IPS DF 6.9 (cell line): ENCODE data around the gene ACAP3.

Experiments
- DNase-seq: peaks from one replicate; pipeline ENCODE4 v3.0.0-alpha.2; 2013; ENCODE audit warnings: low read depth, low spot score
- H3K27ac ChIP-seq: one replicate; pipeline ENCODE4 v1.5.1; 2013; ENCODE audit warnings: low read length, control low read depth
- H3K27me3 ChIP-seq: 2 replicates; pipeline ENCODE4 v1.6.1; 2013; ENCODE audit warnings: mild to moderate bottlenecking, low read length; ENCODE audit not compliant: control insufficient read depth, insufficient read depth
- H3K36me3 ChIP-seq: 2 replicates; pipeline ENCODE4 v1.6.1; 2013; ENCODE audit warnings: low read length; ENCODE audit not compliant: control insufficient read depth, insufficient read depth
- H3K4me1 ChIP-seq: 2 replicates; pipeline ENCODE4 v1.6.1; 2013; ENCODE audit warnings: low read length; ENCODE audit not compliant: control insufficient read depth, insufficient read depth
- H3K4me3 ChIP-seq: 2 replicates; pipeline ENCODE4 v1.5.1; 2013; ENCODE audit warnings: mild to moderate bottlenecking, low read length
- H3K9me3 ChIP-seq: 2 replicates; pipeline ENCODE4 v1.6.1; 2013; ENCODE audit warnings: low read length, inconsistent platforms; ENCODE audit not compliant: control insufficient read depth, insufficient read depth
- WGBS: extraction: QIAGEN DNeasy Blood & Tissue Kit; methylation state at CpG from one replicate; pipeline ENCODE4 v1.1.7; 2013; ENCODE audit warnings: mixed read lengths, missing lambda C conversion rate; ENCODE audit not compliant: insufficient read length, insufficient coverage; 5-methylcytosine and 5-hydroxymethylcytosine counted together

ACAP3 gene

DNA sequence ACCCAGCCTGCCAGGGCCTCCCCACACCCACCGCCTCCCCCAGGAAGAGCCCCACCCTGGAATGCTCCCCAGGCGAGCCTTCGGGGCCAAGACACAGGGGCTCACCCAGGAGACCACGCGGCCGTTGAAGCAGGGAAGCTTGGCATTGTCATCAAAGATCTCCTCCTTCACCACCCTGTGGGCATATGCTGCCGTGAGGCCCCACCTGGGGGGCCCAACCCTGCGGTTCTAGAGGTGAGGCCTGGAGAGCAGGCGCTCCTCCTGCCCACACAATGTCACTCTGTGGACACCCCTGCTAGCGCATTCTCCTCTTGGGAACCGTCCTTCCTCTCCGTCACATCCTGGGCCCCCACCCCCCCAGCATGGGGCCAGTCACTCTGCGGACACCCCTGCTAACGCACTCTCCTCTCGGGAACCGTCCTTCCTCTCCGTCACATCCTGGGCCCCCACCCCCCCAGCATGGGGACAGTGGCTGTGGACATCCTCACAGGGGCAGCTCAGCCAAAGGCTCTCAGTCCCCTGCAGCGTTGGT is 34.9 kb upstream of the ACAP3 start:
- H3K4me3 ChIP-seq: no peak overlapping the region
- no peak for DNase-seq
- H3K27ac ChIP-seq: no peak overlapping the region
- no CpG with 5 or more reads among the region's 18 CpGs for WGBS
- peaks cover 17% of the 10 kb centered on the region for H3K36me3 ChIP-seq
- no peaks in the 10 kb centered on the region for H3K9me3 ChIP-seq
- H3K27me3 ChIP-seq: no peaks in the 10 kb centered on the region
- H3K4me1 ChIP-seq: peaks cover under 1% of the 10 kb centered on the region

DNA sequence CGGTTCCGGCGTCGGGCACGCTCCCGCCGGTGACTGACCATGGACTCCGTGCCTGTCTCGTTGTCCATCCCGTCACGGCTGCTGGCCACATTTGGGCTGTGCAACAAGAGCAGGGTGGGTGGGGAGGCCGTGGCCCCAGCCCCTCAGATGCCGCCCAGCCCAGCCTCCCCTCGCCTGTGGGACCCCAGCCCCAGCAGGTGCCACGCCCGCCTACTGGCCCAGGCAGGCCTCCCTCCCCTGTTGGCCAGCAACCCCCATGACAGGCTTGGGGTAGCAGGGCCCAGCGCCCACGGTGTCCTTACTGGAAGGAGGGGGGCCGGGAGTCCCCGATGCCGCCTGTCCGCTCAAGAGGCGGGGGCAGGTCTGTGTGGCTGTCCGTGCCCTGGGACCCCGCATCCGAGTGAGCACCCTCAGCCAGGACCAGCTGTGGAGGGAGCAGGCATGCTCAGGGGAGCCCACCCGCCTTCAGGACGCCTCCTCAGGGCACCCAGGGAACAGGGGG is 34.4 kb upstream of the ACAP3 start:
- WGBS: no CpG with 5 or more reads among the region's 28 CpGs
- no peak overlapping the region for H3K27ac ChIP-seq

DNA sequence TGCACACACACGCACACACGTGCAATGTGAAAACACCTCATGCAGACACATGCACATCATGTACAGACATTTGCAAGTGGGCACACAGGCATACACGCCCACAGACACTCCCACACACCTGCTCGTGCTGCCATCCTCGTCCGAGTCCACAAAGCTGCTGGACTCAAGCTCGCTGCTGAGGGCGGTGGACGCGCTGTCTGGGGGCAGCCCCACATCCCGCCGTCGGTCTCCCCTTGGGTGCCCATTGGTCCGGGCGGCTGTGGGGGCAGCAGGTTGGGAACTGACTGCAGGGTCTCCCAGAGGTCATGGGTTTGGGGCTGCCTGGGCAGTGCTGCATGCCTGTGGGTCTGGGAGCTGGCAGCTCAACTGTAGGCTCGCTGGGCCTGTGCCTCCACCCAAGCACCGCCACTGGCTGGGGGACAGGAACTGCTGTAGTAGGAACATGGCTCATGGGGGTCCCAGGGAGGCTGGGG is 33.9 kb upstream of the ACAP3 start:
- Histone ChIP-seq H3K27ac (no peak overlapping the region), H3K4me1 (no peaks in the 10 kb centered on the region), H3K27me3 (no peaks in the 10 kb centered on the region), H3K36me3 (peaks cover 17% of the 10 kb centered on the region), H3K4me3 (no peak overlapping the region), H3K9me3 (no peaks in the 10 kb centered on the region)
- WGBS: no CpG with 5 or more reads among the region's 17 CpGs
- DNase-seq: no peak

More for the DNA sequence above, 34.4 kb upstream of the ACAP3 start:
- Histone ChIP-seq H3K27me3 (no peaks in the 10 kb centered on the region), H3K36me3 (peaks cover 17% of the 10 kb centered on the region), H3K9me3 (no peaks in the 10 kb centered on the region), H3K4me3 (no peak overlapping the region), H3K4me1 (no peaks in the 10 kb centered on the region)
- no peak for DNase-seq

GRCh38 chr1:1340791-1341548 is 33.2 kb upstream of the ACAP3 start:
- Histone ChIP-seq H3K9me3 (no peaks in the 10 kb centered on the region), H3K4me3 (no peak overlapping the region), H3K27me3 (no peaks in the 10 kb centered on the region), H3K36me3 (peaks cover 17% of the 10 kb centered on the region), H3K4me1 (no peaks in the 10 kb centered on the region), H3K27ac (no peak overlapping the region)
- WGBS: no CpG with 5 or more reads among the region's 36 CpGs
- no peak for DNase-seq

DNA sequence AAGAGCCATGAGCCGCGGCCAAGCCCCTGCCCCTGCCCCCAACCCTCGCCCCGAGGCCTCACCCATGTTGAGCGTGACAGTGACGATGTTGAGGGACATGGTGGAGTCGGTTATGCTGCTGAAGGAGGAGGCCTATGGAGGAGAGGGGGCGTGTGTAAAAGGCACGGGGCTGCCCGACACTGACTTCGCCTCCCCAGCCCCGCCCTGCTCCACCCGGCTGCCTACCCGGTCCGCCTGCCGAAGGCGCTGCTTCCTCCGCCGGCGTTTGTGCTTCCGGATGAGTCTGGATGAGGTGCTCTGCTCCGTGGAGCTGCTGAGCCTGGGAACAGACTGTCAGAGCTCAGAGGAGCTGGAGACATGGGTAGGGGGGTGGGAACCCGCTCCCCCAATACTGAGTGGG is 32.5 kb upstream of the ACAP3 start:
- DNase-seq: no peak
- H3K9me3 ChIP-seq: no peaks in the 10 kb centered on the region
- H3K36me3 ChIP-seq: peaks cover 24% of the 10 kb centered on the region
- no peak overlapping the region for H3K27ac ChIP-seq
- H3K4me3 ChIP-seq: no peak overlapping the region
- WGBS: no CpG with 5 or more reads among the region's 23 CpGs
- H3K4me1 ChIP-seq: no peaks in the 10 kb centered on the region
- no peaks in the 10 kb centered on the region for H3K27me3 ChIP-seq

DNA sequence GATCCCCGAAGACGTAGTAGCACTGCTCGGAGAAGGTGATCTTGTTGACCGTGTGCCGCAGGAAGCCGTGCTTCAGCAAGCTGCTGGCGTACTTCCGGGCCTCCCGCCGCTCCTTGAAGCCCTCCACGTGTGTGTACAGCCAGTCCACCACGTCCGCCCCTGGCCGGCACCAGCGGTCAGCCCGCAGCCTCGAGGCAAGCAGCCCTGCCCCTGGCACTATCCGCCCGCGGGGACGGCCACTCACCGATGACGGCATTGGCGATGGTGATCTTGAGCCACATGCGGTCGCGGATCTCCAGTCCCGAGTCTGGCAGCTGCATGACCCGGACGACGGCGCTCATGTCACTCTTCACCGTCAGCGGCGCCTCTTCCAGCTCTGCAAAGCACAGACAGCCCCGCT is 30.5 kb upstream of the ACAP3 start:
- DNase-seq: no peak
- Histone ChIP-seq H3K36me3 (peaks cover 24% of the 10 kb centered on the region), H3K27me3 (no peaks in the 10 kb centered on the region), H3K27ac (no peak overlapping the region), H3K4me3 (no peak overlapping the region), H3K9me3 (no peaks in the 10 kb centered on the region), H3K4me1 (no peaks in the 10 kb centered on the region)
- no CpG with 5 or more reads among the region's 36 CpGs for WGBS

GRCh38 chr1:1337793-1338147 is 30.0 kb upstream of the ACAP3 start:
- peaks cover 24% of the 10 kb centered on the region for H3K36me3 ChIP-seq
- no peak for DNase-seq
- no peak overlapping the region for H3K4me3 ChIP-seq
- H3K27ac ChIP-seq: no peak overlapping the region
- H3K9me3 ChIP-seq: no peaks in the 10 kb centered on the region
- WGBS: no CpG with 5 or more reads among the region's 18 CpGs
- H3K4me1 ChIP-seq: no peaks in the 10 kb centered on the region
- no peaks in the 10 kb centered on the region for H3K27me3 ChIP-seq

- Histone ChIP-seq H3K27me3 (no peaks in the 10 kb centered on the region), H3K27ac (no peak overlapping the region), H3K4me3 (no peak overlapping the region), H3K36me3 (peaks cover 24% of the 10 kb centered on the region), H3K9me3 (no peaks in the 10 kb centered on the region), H3K4me1 (no peaks in the 10 kb centered on the region)
- no peak for DNase-seq
- no CpG with 5 or more reads among the region's 32 CpGs for WGBS
Measured at GRCh38 chr1:1336931-1337792, 29.4 kb upstream of the ACAP3 start.

DNA sequence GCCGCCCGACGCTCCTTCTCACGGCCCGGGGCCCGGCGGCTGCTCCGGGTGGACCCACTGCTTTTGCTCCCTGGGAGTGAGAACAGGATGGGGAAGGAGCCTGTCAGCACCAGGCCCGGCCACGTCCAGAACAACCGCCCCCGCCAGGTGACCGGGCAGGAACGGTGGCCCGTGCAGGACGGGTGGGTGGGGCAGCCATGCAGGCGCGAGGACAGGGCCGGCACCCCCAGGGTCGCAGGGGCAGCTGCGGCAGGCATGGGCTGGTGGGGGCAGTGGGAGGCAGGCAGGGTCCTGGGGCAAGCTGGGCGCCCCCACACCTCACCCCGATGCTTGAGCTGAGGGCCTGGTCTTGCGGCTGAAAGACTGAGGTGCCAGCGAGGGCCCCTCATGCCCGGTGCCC is 28.7 kb upstream of the ACAP3 start:
- no peak for DNase-seq
- no peak overlapping the region for H3K4me3 ChIP-seq
- no peak overlapping the region for H3K27ac ChIP-seq
- no CpG with 5 or more reads among the region's 26 CpGs for WGBS
- H3K27me3 ChIP-seq: no peaks in the 10 kb centered on the region
- peaks cover 22% of the 10 kb centered on the region for H3K36me3 ChIP-seq
- no peaks in the 10 kb centered on the region for H3K4me1 ChIP-seq
- no peaks in the 10 kb centered on the region for H3K9me3 ChIP-seq

DNA sequence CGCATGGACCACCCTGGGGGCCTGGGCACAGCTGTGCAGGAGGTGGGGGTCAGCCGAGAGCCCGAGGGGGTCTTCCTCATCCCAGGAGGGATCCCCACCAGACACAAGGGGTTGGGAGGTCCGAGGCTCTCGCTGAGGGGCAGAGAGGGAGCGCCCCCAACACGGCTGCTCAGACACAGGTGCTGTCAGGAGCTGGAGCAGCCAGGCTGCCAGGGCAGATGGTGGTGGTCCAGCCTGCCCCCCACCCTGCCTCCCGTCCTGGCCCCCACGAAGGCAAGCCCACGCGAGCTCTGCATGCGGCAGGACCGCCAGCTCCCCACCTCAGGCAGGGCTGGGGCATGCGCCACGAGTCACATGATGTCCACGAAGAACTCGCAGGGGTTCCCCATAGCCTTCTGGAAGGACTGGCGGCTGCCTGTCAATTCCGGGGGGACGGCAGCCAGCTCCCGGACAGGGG is 28.1 kb upstream of the ACAP3 start:
- no peaks in the 10 kb centered on the region for H3K27me3 ChIP-seq
- H3K4me1 ChIP-seq: no peaks in the 10 kb centered on the region
- WGBS: no CpG with 5 or more reads among the region's 21 CpGs
- DNase-seq: no peak
- peaks cover 17% of the 10 kb centered on the region for H3K36me3 ChIP-seq
- H3K9me3 ChIP-seq: no peaks in the 10 kb centered on the region
- H3K27ac ChIP-seq: no peak overlapping the region
- no peak overlapping the region for H3K4me3 ChIP-seq
